ENCODE data around the gene TAF10. TPM values are rescaled to one million over a fixed set of nuclear protein-coding genes. Genes with fewer than 3 reads are reported as not detected.

TAF10 gene
- total RNA-seq, 1 experiment from 2014 or later: 387 TPM

GRCh38 chr11:6611963-6612212 is 128 bp downstream of the TAF10 start:
- Histone ChIP-seq H3K4me3 (ENCODE audit: low read depth in 2 of 2, low read length in 2 of 2) (peak overlapping the region; percentile 57 to 94), H3K27me3 (ENCODE audit: control insufficient read depth, insufficient read depth, low read length) (no peaks in the 10 kb centered on the region), H3K9me3 (ENCODE audit: control insufficient read depth, insufficient read depth, low read depth, low read length) (no peaks in the 10 kb centered on the region), H3K27ac (ENCODE audit: low read length) (peak overlapping the region; percentile 87), H3K36me3 (ENCODE audit: control insufficient read depth, insufficient read depth, low read length) (peaks cover 29% of the 10 kb centered on the region), H3K4me1 (ENCODE audit: control insufficient read depth, insufficient read depth, low read length) (peaks cover 33% of the 10 kb centered on the region)
- ChIA-PET CTCF (interaction anchor here (1.0 to 1.8 kb wide), 2 partner anchors 24 to 71 kb away, joined by 3 to 4 read pairs; partner anchors contain the start of gene MRPL17), POLR2A (interaction anchor here (0.5 to 0.6 kb wide), 2 partner anchors 65 to 233 kb away, joined by 3 to 4 read pairs; no protein-coding TSS in a partner anchor)
- no peak for ATAC-seq
- no peak for TF ChIP-seq POLR2AphosphoS5 (IDR thresholded peaks at IDR 0.05; ENCODE audit: low read depth, low read length)
- peak; percentile 7; the same call in 1 of the 2 replicates for TF ChIP-seq TCF7L2 (IDR thresholded peaks at IDR 0.05; ENCODE audit: low read depth, low read length)
- intact Hi-C loops (cut with micrococcal nuclease; ENCODE audit: unreplicated experiment) (loop anchor here (5.0 kb wide), 1 partner anchor 70 kb away; the partner anchor contains the start of gene MRPL17), in situ Hi-C loops (cut with HindIII; ENCODE audit: low pct_unique_long_range_greater_than_20kb, low sequenced_read_pairs) (no loop called here)
- no TSS peak for BruUV-seq (replicated peaks)
- no peak for DNase-seq (ENCODE audit: low read depth, low spot score)

GRCh38 chr11:6611092-6611962 is 689 bp downstream of the TAF10 start:
- Histone ChIP-seq H3K27ac (ENCODE audit: low read length) (peak overlapping the region; percentile 87), H3K4me1 (ENCODE audit: control insufficient read depth, insufficient read depth, low read length) (peaks cover 39% of the 10 kb centered on the region), H3K36me3 (ENCODE audit: control insufficient read depth, insufficient read depth, low read length) (peaks cover 29% of the 10 kb centered on the region), H3K27me3 (ENCODE audit: control insufficient read depth, insufficient read depth, low read length) (no peaks in the 10 kb centered on the region), H3K9me3 (ENCODE audit: control insufficient read depth, insufficient read depth, low read depth, low read length) (no peaks in the 10 kb centered on the region), H3K4me3 (ENCODE audit: low read depth in 2 of 2, low read length in 2 of 2) (peak overlapping the region; percentile 57 to 94)
- ChIA-PET POLR2A (interaction anchor here (0.5 to 0.6 kb wide), 2 partner anchors 66 to 232 kb away, joined by 3 to 4 read pairs; no protein-coding TSS in a partner anchor), CTCF (interaction anchor here (1.0 to 1.8 kb wide), 2 partner anchors 24 to 72 kb away, joined by 3 to 4 read pairs; partner anchors contain the start of gene MRPL17)
- TF ChIP-seq, protein P1, sequence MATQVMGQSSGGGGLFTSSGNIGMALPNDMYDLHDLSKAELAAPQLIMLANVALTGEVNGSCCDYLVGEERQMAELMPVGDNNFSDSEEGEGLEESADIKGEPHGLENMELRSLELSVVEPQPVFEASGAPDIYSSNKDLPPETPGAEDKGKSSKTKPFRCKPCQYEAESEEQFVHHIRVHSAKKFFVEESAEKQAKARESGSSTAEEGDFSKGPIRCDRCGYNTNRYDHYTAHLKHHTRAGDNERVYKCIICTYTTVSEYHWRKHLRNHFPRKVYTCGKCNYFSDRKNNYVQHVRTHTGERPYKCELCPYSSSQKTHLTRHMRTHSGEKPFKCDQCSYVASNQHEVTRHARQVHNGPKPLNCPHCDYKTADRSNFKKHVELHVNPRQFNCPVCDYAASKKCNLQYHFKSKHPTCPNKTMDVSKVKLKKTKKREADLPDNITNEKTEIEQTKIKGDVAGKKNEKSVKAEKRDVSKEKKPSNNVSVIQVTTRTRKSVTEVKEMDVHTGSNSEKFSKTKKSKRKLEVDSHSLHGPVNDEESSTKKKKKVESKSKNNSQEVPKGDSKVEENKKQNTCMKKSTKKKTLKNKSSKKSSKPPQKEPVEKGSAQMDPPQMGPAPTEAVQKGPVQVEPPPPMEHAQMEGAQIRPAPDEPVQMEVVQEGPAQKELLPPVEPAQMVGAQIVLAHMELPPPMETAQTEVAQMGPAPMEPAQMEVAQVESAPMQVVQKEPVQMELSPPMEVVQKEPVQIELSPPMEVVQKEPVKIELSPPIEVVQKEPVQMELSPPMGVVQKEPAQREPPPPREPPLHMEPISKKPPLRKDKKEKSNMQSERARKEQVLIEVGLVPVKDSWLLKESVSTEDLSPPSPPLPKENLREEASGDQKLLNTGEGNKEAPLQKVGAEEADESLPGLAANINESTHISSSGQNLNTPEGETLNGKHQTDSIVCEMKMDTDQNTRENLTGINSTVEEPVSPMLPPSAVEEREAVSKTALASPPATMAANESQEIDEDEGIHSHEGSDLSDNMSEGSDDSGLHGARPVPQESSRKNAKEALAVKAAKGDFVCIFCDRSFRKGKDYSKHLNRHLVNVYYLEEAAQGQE (IDR thresholded peaks at IDR 0.05; ENCODE audit: insufficient read depth in 1 of 2, low read depth in 2 of 2, low read length in 1 of 2): no peak
- TF ChIP-seq SIN3A (IDR thresholded peaks at IDR 0.05; ENCODE audit: borderline replicate concordance, insufficient read depth, low read depth, low read length): 0 out of 2 replicates have a peak, but pooled peaks have one; percentile 27
- TF ChIP-seq POLR2AphosphoS5 (IDR thresholded peaks at IDR 0.05; ENCODE audit: low read depth, low read length): no peak; the same call in 1 of the 2 replicates
- TF ChIP-seq, protein P2, sequence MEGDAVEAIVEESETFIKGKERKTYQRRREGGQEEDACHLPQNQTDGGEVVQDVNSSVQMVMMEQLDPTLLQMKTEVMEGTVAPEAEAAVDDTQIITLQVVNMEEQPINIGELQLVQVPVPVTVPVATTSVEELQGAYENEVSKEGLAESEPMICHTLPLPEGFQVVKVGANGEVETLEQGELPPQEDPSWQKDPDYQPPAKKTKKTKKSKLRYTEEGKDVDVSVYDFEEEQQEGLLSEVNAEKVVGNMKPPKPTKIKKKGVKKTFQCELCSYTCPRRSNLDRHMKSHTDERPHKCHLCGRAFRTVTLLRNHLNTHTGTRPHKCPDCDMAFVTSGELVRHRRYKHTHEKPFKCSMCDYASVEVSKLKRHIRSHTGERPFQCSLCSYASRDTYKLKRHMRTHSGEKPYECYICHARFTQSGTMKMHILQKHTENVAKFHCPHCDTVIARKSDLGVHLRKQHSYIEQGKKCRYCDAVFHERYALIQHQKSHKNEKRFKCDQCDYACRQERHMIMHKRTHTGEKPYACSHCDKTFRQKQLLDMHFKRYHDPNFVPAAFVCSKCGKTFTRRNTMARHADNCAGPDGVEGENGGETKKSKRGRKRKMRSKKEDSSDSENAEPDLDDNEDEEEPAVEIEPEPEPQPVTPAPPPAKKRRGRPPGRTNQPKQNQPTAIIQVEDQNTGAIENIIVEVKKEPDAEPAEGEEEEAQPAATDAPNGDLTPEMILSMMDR (IDR thresholded peaks at IDR 0.05): no peak
- TSS peak; percentile 64 for BruUV-seq (replicated peaks)
- ATAC-seq (peak; percentile 52), DNase-seq (ENCODE audit: low read depth, low spot score) (no peak)
- intact Hi-C loops (cut with micrococcal nuclease; ENCODE audit: unreplicated experiment): loop anchor here (5.0 kb wide), 1 partner anchor 71 kb away; the partner anchor contains the start of gene MRPL17
- in situ Hi-C loops (cut with HindIII; ENCODE audit: low pct_unique_long_range_greater_than_20kb, low sequenced_read_pairs): no loop called here
